NCI-H1048 (cell line): ENCODE measurements around the gene PAK1.
"Not testable (repeated sequence)": the region's sequence is repeated elsewhere in the genome, so short reads cannot be mapped to it uniquely, and the experiment has no call there.

ENCODE experiments used
- DNase-seq: peaks from one replicate; lab custom pipeline; 2025; lab: John Stamatoyannopoulos, UW

Gene PAK1

DNA sequence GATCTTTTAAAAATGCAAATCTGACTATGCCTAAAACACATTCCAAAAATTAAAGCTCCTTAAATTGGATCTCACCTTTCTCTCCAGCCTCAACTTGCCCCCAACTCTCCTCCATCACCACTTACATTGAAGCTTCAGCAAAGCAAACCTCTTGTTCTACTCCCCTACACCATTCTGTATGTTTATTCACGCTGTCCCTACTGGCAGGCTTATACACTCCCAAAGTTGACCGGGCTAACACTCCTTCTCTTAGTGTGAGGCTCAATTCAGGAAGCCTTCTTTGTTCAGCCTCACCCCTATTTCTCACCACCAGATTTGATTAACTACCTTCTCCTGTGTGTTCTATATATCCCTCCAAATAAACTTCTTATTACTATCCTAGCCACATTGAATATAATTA is 170.6 kb downstream of the PAK1 start:
- no peak for DNase-seq

DNA sequence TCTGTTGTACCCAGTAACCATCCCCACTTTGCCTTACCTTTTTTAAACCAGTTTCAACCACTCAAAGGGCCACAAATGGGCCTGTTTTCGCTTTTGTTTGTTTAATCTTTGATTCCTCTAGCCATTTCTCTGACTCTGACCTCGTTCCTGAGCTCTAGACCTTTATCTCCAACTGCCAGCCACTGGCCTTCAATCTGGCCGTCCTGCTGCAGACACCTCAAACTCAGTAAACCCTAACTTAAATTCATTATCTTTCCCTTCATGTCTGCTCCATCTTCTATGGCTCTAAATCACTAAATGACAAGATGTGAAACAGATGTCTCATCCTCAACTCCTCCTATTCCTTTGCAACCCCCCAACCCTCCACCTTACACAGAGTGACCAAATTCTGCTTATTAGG is 171.1 kb downstream of the PAK1 start:
- DNase-seq: no peak

DNA sequence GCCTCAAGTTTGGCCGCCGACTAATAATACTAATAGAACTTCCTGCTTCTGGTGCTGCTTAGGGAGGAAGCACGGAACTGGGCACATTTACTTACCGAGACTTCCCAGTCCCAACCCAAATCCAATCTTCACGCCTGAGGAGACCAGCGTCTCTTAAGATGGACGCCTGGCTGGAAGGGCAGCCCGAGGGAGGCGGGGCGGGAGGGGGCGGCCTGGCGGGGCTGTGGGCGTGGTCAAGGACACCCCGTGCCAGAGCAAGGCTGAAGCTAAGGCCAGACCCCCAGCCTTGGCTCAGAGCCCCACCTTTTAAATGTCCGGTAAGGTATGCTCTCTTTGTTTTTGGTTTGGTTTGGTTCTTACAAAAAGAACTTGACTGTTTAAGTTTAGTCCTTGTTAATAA is 172.4 kb downstream of the PAK1 start, which contains the start of gene GDPD4:
GDPD4 (minus strand) TSS at position 177 of the 400 bp plus-strand sequence. CDS start 16,549 bp downstream, outside the sequence.
- no peak for DNase-seq

GRCh38 chr11:77300695-77301094 is 173.2 kb downstream of the PAK1 start:
- no peak for DNase-seq

DNA sequence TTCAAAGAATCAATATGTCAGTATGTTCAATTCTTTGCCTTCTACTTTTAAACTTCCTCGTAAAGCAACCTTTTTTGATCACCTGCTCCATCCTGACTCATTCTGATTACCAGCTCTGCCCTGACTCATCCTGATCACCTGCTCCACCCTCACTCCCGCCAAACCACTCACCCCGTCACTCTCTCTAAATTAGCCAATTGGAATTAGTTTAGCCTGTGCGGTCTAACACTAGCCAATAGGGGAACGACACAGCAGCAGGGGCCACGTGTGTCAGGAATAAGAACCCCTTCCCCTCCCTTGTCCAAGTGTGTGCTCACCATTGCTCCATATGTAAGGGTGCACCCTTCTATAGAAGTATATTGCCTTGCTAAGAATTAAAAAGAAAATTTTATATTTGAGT is 173.9 kb downstream of the PAK1 start:
- DNase-seq: not testable (repeated sequence)

- no peak for DNase-seq
Measured at GRCh38 chr11:77299528-77299993, 174.3 kb downstream of the PAK1 start.

DNA sequence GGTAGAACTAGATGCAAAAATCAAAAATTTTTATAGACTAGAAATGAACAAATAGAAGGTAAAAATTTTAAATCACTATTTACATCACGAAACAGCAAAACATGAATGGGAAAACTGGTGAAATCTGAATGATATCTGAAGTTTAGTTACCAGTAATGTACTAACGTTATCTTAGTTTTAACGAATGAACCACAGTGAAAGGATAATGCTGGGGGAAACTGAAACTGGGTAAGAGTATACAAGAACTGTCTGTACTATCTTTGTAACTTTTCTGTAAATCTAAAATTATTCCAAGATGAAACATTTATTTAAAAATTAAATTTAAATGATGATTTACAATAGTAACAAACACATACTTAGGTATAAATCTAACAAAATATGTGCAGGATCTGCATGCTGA is 179.9 kb downstream of the PAK1 start:
- no peak for DNase-seq

DNA sequence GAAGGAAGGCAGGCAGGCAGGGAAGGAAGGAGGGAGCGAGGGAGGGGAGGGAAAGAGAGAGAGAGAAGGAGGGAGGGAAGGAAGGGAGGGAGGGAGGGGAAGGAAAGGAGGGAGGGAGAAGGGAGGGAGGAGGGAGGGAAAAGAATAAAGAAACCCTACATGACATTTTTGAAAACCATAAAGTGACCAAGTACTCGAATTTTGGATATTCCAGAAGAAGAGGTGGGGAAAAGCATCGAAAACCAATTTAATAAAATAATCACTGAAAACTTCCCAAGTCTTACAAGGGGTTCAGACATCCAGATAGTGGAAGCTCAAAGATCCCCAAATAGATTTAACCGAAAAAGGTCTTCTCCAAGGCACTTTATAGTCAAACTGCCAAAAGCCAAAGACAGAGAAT is 184.2 kb downstream of the PAK1 start:
- DNase-seq: no peak

GRCh38 chr11:77287615-77288273 is 186.2 kb downstream of the PAK1 start:
- no peak for DNase-seq

GRCh38 chr11:77287136-77287535 is 186.8 kb downstream of the PAK1 start:
- no peak for DNase-seq

GRCh38 chr11:77284476-77285468 is 189.1 kb downstream of the PAK1 start:
- no peak for DNase-seq

DNA sequence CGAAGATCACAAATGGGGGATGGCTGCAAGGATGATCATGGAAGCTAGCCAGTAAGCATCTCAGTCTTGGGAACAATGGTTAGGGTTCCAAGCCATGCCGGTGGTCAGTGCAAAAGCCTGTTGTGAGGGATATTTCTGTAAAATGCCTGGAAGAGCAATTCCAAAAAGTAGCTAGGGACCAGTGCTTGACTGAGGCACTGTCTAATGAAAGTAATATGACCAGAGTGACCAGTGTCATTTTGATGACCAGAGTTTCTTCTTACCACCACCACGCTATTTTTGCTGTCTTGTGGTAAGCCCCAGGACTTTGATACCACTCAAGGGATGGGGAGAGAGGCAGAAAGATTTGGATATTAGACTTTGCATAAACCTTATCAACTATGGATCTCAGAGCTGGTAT is 190.8 kb downstream of the PAK1 start:
- no peak for DNase-seq

GRCh38 chr11:77278595-77279506 is 195.0 kb downstream of the PAK1 start:
- DNase-seq: no peak

DNA sequence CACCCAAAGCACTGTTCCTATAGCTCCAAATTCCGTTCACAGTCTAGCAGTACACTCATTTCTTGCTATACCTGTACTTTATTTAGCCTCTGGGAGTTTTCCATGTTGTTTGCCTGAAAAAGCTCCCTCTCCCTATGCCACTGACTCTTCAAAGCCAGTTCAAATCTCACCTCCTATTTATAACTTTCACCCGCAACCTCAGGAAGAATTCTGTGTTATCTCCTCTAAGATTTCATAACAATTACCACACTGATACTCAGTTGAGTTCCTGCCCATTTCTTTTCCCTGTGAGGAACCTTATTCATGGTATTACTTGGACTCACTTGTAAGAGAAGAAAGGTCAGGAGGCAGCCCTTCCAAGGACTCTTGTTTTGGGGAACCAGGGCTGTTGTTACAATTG is 197.6 kb downstream of the PAK1 start:
- no peak for DNase-seq
